HG03520 (cell line): ENCODE data around the gene PPFIA2.

ENCODE experiments used
- ATAC-seq: cut with Tn5 transposase; IDR thresholded peaks from one replicate; pipeline ENCODE4 v1.9.1; 2021; ENCODE audit warnings: mild to moderate bottlenecking, moderate library complexity; ENCODE audit not compliant: unreplicated experiment

Gene PPFIA2

DNA sequence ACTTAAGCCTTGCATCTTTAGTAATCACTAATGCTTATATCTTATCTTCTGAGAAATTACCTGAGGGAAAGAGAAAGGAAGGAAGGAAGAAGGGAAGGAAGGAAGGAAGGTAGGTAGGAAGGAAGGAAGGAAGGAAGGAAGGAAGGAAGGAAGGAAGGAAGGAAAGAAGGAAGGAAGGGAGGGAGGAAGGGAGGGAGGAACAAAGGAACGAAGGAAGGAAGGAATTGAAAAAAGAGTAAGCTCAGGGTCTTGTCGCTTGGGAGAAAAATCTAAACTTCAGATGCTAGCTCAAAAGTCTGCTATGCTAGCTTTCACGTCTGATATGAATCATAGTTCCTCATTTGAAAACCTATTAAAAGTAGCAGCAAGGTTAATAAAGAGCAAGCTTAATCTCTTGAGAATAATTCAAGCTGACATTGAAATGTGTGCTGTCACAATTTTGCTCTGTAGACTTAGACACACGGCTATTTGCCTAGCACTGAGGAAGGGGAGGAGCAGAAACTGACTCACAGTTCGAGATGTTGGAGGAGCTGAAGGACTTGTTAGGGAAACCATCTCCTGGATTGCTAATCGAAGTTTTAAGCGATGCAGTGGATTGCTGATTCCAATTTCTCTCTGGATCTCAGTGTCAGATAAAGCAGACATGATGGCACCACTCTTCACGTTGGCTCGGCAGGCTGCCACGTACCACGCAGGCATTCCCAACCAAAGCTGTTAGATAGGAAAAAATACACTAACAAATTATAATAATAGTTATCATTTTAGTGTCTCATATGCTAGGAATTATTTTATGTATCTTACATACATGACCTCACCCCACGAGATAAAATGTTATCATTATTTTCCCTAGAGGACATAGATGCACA, 464.6 kb downstream of the PPFIA2 start:
- no peak for ATAC-seq

- no peak for ATAC-seq
Observed at GRCh38 chr12:81288651-81289050, 470.5 kb downstream of the PPFIA2 start.

DNA sequence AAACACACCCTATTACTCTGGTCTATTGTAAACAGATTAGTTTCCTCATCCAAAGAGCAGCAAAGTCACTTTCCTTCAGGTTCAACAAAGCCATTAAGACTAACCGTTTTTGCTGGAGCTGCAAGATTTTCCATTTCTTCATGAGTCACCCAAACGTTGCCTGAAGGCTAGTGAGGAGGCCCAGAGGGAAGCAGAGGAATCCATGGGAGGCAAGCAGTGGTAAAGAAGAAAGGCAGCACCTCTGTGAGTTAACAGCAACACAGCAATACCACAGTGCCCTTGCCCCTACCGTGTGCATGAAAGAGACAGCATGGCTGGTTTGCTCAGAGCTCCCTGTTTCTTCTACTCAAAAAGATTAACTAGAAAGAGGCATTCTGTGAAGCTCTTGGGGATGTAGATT, 475.0 kb downstream of the PPFIA2 start:
- ATAC-seq, result no peak

GRCh38 chr12:81274637-81275529, 484.3 kb downstream of the PPFIA2 start:
- ATAC-seq, result no peak

DNA sequence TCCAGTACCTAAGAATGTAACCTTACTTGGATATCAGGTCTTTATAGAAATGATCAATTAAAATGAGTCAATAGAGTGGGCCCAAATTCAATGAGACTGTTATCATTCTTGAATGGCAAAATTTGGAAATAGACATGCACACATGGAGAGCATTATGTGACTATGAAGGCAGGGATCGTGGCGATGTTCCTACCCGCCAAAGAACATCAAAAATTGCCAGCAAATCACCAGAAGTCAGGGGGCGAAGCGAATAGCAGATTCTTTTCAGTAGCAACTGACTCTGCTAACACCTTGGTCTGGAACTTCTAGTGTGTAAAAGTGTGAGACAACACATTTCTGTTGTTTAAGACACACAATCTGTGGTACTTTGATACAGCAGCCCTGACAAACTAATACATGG, 488.8 kb downstream of the PPFIA2 start:
- no peak for ATAC-seq

GRCh38 chr12:81263072-81263471, 496.1 kb downstream of the PPFIA2 start:
- ATAC-seq, result no peak

DNA sequence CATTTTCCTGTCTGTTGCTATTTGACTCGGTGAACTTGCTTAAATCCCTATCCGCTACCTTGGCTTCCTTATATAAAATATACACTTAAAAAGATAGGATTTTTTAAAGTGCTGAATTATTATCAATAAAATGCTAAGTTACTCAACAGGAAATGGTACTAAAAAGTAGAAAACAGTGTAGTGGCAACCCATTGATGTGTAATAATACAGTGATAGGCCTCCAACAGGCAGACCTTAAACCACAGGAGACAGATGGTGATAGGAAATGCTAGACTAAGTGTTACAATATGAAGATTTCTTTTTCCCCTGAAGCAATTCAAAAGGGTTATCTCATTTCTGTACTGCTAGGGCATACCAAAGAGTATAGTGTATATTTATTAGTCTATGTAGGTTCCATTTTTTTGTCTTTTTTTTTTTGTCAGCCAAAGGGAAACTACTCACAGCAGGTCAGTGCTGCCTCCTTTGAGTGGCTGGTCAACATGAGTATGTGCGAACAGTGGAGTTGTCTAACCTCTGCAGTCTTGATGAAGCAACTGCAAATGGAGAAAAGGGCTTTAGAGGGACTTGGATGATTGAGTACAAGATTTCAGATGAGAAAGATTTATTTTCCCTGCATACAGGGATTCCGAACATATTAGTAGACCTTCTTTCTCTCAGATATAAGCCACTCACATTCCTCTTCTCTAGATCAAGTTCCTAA, 497.5 kb downstream of the PPFIA2 start:
- no peak for ATAC-seq

- ATAC-seq, result no peak
Observed at GRCh38 chr12:81259360-81259759, 499.8 kb downstream of the PPFIA2 start.

GRCh38 chr12:81257947-81258551, 501.1 kb downstream of the PPFIA2 start:
- ATAC-seq, result no peak

GRCh38 chr12:81255947-81256346, 503.2 kb downstream of the PPFIA2 start:
- ATAC-seq, result no peak

GRCh38 chr12:81255456-81255855, 503.7 kb downstream of the PPFIA2 start:
- no peak for ATAC-seq

GRCh38 chr12:81253360-81253759, 505.8 kb downstream of the PPFIA2 start:
- no peak for ATAC-seq

DNA sequence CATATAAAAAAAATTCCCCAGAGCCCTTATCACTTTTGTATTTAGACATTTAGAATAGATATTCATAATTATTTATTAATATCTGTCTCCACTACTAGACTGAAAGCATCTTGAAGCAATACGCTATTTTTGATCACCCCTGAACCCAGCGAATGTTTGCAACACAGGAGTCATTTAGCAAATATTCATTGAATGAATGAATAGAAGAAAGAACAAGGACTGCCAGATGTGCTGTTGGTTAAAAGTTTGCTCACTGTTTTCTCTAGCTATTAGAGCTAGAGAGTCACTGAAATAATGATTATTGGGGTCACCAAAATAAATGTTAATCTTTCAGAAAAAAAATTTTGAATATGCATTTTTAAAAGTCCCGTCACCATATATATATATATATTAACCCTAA, 506.9 kb downstream of the PPFIA2 start:
- ATAC-seq, result no peak

GRCh38 chr12:81249976-81250375, 509.2 kb downstream of the PPFIA2 start:
- ATAC-seq, result no peak

- no peak for ATAC-seq
Observed at GRCh38 chr12:81245907-81246570, 513.1 kb downstream of the PPFIA2 start.

GRCh38 chr12:81245458-81245857, 513.7 kb downstream of the PPFIA2 start:
- no peak for ATAC-seq

- ATAC-seq, result no peak
Observed at GRCh38 chr12:81231574-81232368, 527.4 kb downstream of the PPFIA2 start.

GRCh38 chr12:81229759-81230158, 529.4 kb downstream of the PPFIA2 start:
- ATAC-seq, result no peak

- no peak for ATAC-seq
Observed at GRCh38 chr12:81224626-81225025, 534.5 kb downstream of the PPFIA2 start.
